Common myeloid progenitor, CD34-positive (primary cell): ENCODE results near the gene TMEM238L.

Experiments used
- CTCF ChIA-PET: fragments of 350-600 bp; sonication (Branson Sonifier 250); formaldehyde crosslinking; loops from one replicate; lab custom pipeline; 2021; ENCODE audit warnings: antibody characterized with exemption; lab: Charles Lee
- POLR2A ChIA-PET: fragments of 350-600 bp; sonication (Branson Sonifier 250); formaldehyde crosslinking; loops from one replicate; lab custom pipeline; 2021; ENCODE audit warnings: antibody characterized with exemption; lab: Charles Lee
- DNase-seq, 3 donors: peaks; one replicate each; pipeline versions ENCODE4 v3.0.0 to v3.0.0-alpha.2; 2013
- H3K27ac ChIP-seq, 2 experiments: 1 replicate in 1 of 2; 2 replicates in 1 of 2; pipeline ENCODE4 v1.7.0; 2013; ENCODE audit warnings: inconsistent platforms in 2 of 2, low read length in 2 of 2, mild to moderate bottlenecking in 2 of 2, low read depth in 1 of 2, moderate library complexity in 1 of 2; ENCODE audit not compliant: severe bottlenecking in 2 of 2, insufficient read depth in 1 of 2, poor library complexity in 1 of 2
- H3K27me3 ChIP-seq, 5 experiments: replicated peaks in 2 of 5; 1 replicate in 3 of 5; 2 replicates in 2 of 5; pipeline versions ENCODE4 v1.6.1 to v1.7.0; 2013; ENCODE audit warnings: low read length in 4 of 5, mild to moderate bottlenecking in 2 of 5, moderate library complexity in 2 of 5, inconsistent platforms in 1 of 5; ENCODE audit not compliant: insufficient read depth in 5 of 5, control insufficient read depth in 4 of 5
- H3K36me3 ChIP-seq, 4 experiments: 1 replicate in 2 of 4; 2 replicates in 2 of 4; pipeline versions ENCODE4 v1.6.1 to v1.7.0; 2013; ENCODE audit warnings: low read length in 3 of 4, control low read depth in 1 of 4, mild to moderate bottlenecking in 1 of 4; ENCODE audit not compliant: control insufficient read depth in 4 of 4, insufficient read depth in 4 of 4
- H3K4me1 ChIP-seq, 4 experiments: 1 replicate in 3 of 4; 2 replicates in 1 of 4; pipeline versions ENCODE4 v1.6.1 to v1.7.1; 2013; ENCODE audit warnings: low read length in 3 of 4, mild to moderate bottlenecking in 3 of 4, control low read depth in 1 of 4, inconsistent platforms in 1 of 4, moderate library complexity in 1 of 4; ENCODE audit not compliant: control insufficient read depth in 4 of 4, insufficient read depth in 4 of 4; ENCODE audit errors: control extremely low read depth in 1 of 4
- H3K4me3 ChIP-seq, 7 experiments: 1 replicate in 4 of 7; 2 replicates in 3 of 7; pipeline versions ENCODE4 v1.5.1 to v1.7.0; 2013; ENCODE audit warnings: mild to moderate bottlenecking in 7 of 7, low read length in 6 of 7, moderate library complexity in 6 of 7, inconsistent platforms in 2 of 7, low read depth in 2 of 7, control low read depth in 1 of 7; ENCODE audit not compliant: insufficient read depth in 4 of 7, control insufficient read depth in 1 of 7; ENCODE audit errors: extremely low read depth in 1 of 7
- H3K9me3 ChIP-seq, 5 experiments: 1 replicate in 4 of 5; 2 replicates in 1 of 5; pipeline versions ENCODE4 v1.6.1 to v1.7.1; 2013; ENCODE audit warnings: low read length in 4 of 5, mild to moderate bottlenecking in 2 of 5, inconsistent platforms in 1 of 5, low read depth in 1 of 5, moderate library complexity in 1 of 5; ENCODE audit not compliant: control insufficient read depth in 4 of 5, insufficient read depth in 2 of 5; ENCODE audit errors: control extremely low read depth in 1 of 5
- WGBS: methylation state at CpG from one replicate; pipeline ENCODE4 v1.1.5; 2013; ENCODE audit not compliant: insufficient coverage; 5-methylcytosine and 5-hydroxymethylcytosine counted together

TMEM238L gene

DNA sequence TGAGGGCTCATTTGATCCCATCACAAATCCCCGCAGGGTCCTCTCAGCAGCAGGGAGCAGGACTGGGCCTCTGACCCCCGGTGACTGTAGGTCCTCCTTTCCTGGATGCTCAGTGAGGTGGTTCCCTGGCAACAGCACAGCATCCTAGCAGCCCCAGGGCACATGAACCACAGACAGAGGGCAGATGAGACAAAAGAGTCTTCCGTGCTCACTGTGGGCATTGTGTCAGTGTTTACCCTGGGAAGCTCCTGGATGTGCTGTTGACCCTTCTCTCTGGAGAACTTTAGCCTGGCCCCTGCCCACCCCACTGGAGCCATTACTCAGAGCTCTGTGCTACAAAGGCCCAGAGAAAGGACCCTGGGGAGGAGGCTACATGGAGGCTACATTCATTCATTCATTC is 52.3 kb downstream of the TMEM238L start:
- no peaks in the 10 kb centered on the region for H3K9me3 ChIP-seq
- WGBS, result 93% methylated on average over 3 of the region's 3 CpGs
- ChIA-PET POLR2A (no interaction called here), CTCF (interaction anchor here (2.4 to 5.6 kb wide), 2 partner anchors 10 to 15 kb away, joined by 8 to 24 read pairs; no protein-coding TSS in a partner anchor)
- H3K27me3 ChIP-seq, result no peaks in the 10 kb centered on the region
- no peaks in the 10 kb centered on the region for H3K4me1 ChIP-seq
- DNase-seq, result no peak
- H3K36me3 ChIP-seq, result peaks cover 0 to 5% (median 2%) of the 10 kb centered on the region in 4 experiments
- H3K4me3 ChIP-seq, result no peak overlapping the region
- H3K27ac ChIP-seq, result no peak overlapping the region

DNA sequence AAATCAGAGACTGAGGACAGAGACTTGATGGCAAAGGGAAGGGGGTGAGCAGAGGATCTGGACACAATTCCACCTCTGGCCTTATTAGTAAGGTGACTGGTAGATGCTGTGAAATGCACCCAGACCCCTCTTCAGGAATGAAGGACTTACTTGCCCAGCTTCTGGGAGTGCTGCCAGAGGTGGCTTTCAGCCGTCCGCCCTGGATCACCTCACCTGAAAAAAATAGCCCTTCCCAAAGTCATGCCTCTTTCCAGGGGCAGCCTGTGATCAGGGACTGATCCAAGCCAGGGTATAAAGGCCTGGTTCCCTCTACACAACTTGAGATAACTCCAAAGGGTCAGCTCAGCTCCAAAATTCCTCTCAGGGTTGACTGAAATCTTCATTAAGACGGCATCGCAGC is 53.7 kb downstream of the TMEM238L start:
- H3K36me3 ChIP-seq, result peaks cover 0 to 4% (median 0%) of the 10 kb centered on the region in 4 experiments
- no peak overlapping the region for H3K4me3 ChIP-seq
- WGBS, result 100% methylated on average over 4 of the region's 4 CpGs
- H3K4me1 ChIP-seq, result peaks cover 0 to under 1% (median 0%) of the 10 kb centered on the region in 4 experiments
- no peak overlapping the region for H3K27ac ChIP-seq
- no peaks in the 10 kb centered on the region for H3K27me3 ChIP-seq
- H3K9me3 ChIP-seq, result no peaks in the 10 kb centered on the region
- no peak for DNase-seq
- ChIA-PET POLR2A (no interaction called here), CTCF (interaction anchor here (1.0 to 5.6 kb wide), 2 partner anchors 14 to 16 kb away, joined by 3 to 24 read pairs; no protein-coding TSS in a partner anchor)

DNA sequence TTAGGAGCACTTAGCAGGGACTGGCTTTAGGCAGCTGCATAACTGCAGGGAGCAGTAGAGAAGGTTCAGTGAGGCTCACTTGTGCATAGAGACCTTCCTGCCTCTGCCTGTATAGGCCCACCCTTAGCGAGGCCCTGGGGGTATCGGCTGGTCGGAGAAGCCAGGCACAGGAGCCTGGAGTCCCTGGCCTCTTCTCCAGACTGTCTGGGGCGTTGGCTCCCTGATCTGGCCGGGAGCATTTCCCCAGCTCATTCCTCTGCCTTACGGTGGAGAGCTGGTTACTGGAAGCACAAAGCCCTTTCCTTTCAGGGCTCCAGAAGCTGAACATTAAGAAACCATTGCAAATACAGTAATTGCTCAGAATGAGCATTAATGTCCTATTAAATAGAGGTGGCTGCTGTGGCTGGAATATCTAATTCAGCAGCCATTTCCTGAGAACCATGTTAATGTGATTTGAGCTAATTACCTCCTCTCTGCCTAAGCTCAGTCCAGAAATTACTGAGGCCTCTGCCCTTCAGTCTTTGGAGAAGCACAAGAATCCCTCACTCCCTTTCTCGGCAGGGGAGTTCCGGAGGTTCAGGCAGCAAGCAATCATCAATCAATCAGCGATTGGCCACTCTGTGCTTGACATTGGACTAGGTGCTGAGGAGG is 55.2 kb downstream of the TMEM238L start:
- no peak overlapping the region for H3K27ac ChIP-seq
- DNase-seq, result no peak
- no peaks in the 10 kb centered on the region for H3K9me3 ChIP-seq
- ChIA-PET CTCF (interaction anchor here (5.6 kb wide), 1 partner anchor 12 kb away, joined by 24 read pairs; no protein-coding TSS in a partner anchor), POLR2A (interaction anchor here (0.9 kb wide), 1 partner anchor 9 kb away, joined by 3 read pairs; no protein-coding TSS in a partner anchor)
- no peak overlapping the region for H3K4me3 ChIP-seq
- WGBS, result 85% methylated on average over 9 of the region's 9 CpGs
- peaks cover 0 to 9% (median 3%) of the 10 kb centered on the region in 4 experiments for H3K4me1 ChIP-seq
- no peaks in the 10 kb centered on the region for H3K27me3 ChIP-seq
- H3K36me3 ChIP-seq, result peaks cover 0 to 4% (median 0%) of the 10 kb centered on the region in 4 experiments

DNA sequence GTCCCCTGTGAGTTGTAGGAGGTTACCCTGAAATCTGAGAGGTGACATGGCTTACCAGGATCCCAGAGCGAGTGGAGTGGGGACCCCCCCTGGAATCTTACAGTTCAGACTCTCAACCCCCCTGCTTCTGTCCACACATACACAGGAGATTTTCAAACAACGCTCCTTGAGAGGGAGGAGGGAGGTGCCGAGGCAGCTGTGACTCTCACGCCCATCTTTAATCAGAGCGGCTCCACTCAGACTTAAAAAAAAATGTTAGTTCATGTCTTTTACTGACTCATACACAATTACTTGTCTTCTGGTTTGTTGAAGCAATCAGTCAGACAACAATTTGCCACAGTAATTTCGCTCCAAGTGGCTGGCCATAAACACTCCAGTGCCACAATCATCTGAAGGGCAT is 58.7 kb downstream of the TMEM238L start:
- CTCF ChIA-PET, result no interaction called here
- DNase-seq, result no peak
- peaks cover 0 to 9% (median 3%) of the 10 kb centered on the region in 4 experiments for H3K4me1 ChIP-seq
- no peak overlapping the region for H3K4me3 ChIP-seq
- WGBS, result 100% methylated on average over 1 of the region's 6 CpGs
- H3K36me3 ChIP-seq, result no peaks in the 10 kb centered on the region
- no peaks in the 10 kb centered on the region for H3K9me3 ChIP-seq
- no peaks in the 10 kb centered on the region for H3K27me3 ChIP-seq
- POLR2A ChIA-PET, result no interaction called here
- H3K27ac ChIP-seq, result no peak overlapping the region
